ENCODE data around the gene AZI2. TPM values are rescaled to one million over a fixed set of nuclear protein-coding genes. Genes with fewer than 3 reads are reported as not detected.

AZI2 gene
- total and polyA plus RNA-seq, 10 of the 15 experiments (the other 5 are each of a cell fraction or from before 2014, with no cell fraction given), result 19.9 to 91.7 (median 35.5) TPM

- in situ Hi-C loops (cut with MboI), result no loop called here
- POLR2A ChIA-PET, result interaction anchor here (0.6 to 0.7 kb wide), 3 partner anchors 21 to 188 kb away, joined by 3 to 4 read pairs (median 4); no protein-coding TSS in a partner anchor
- Histone ChIP-seq H3K4me1 (ENCODE audit: control insufficient read depth, insufficient read depth, low read length) (no peaks in the 10 kb centered on the region), H3K9ac (ENCODE audit: control insufficient read depth, insufficient read depth, low read length) (no peak overlapping the region), H3K27ac (ENCODE audit: control insufficient read depth, insufficient read depth) (no peak overlapping the region), H3K79me2 (ENCODE audit: control insufficient read depth, insufficient read depth, low read length) (no peaks in the 10 kb centered on the region; the same call in 1 of the 2 replicates), H4K20me1 (ENCODE audit: control insufficient read depth, insufficient read depth) (no peaks in the 10 kb centered on the region), H3K4me2 (ENCODE audit: control insufficient read depth, insufficient read depth) (no peak overlapping the region), H3K9me3 (replicated peaks; ENCODE audit: control insufficient read depth, insufficient read depth, low read length) (peaks cover 11% of the 10 kb centered on the region; the same call in 2 of the 3 replicates), H3K27me3 (replicated peaks in 1 of 2; ENCODE audit: control insufficient read depth in 2 of 2, insufficient read depth in 2 of 2, low read length in 1 of 2) (no peaks in the 10 kb centered on the region), H2AFZ (ENCODE audit: control insufficient read depth, low read depth, low read length) (no peak overlapping the region), H3K36me3 (ENCODE audit: control insufficient read depth in 2 of 2, insufficient read depth in 2 of 2, low read length in 1 of 2) (peaks cover 6 to 11% of the 10 kb centered on the region in 2 experiments; a peak in 3 of 4 replicates), H3K4me3 (no peak overlapping the region)
- no peak for FAIRE-seq
- no peak for ATAC-seq
- SMC1A ChIA-PET (ENCODE audit: uncharacterized antibody, unreplicated experiment), result interaction anchor here (0.6 to 2.8 kb wide), 9 partner anchors 9 to 137 kb away, joined by 3 to 7 read pairs (median 5); no protein-coding TSS in a partner anchor
- RAD21 ChIA-PET (ENCODE audit: unreplicated experiment), result no interaction called here
- CTCF ChIA-PET, result interaction anchor here (0.7 to 1.3 kb wide), 3 partner anchors 52 to 256 kb away, joined by 3 to 6 read pairs (median 4); no protein-coding TSS in a partner anchor
- BruUV-seq (replicated peaks), result no TSS peak
- intact Hi-C loops (cut with micrococcal nuclease; ENCODE audit: unreplicated experiment), result no loop called here
- DNase-seq (ENCODE audit: low read depth, low spot score), result no peak
- TF ChIP-seq SRF (IDR thresholded peaks at IDR 0.05; ENCODE audit: low read depth in 2 of 2, low read length in 2 of 2), result no peak
- TF ChIP-seq CBX5 (IDR thresholded peaks at IDR 0.05; ENCODE audit: low read depth), result 0 out of 2 replicates have a peak, but pooled peaks have one; percentile 53
These were observed 74.8 kb downstream of the AZI2 start for GRCh38 chr3:28273837-28274236.

Other genes with a start within 250 kb of the AZI2 start
- 12.3 and 13.8 TPM in 2 replicates for gene CMC1, start 107.2 kb downstream of the AZI2 start, total RNA-seq (2014; rRNA removed)
- gene CMC1, start 107.2 kb downstream of the AZI2 start, total RNA-seq (2014; rRNA removed; fragmentation: Illumina TruSeq; extraction: Trizol), result 15.9 and 16.2 TPM in 2 replicates
- 22.9 and 27.1 TPM in 2 replicates for gene CMC1, start 107.2 kb downstream of the AZI2 start, total RNA-seq (2021)
- gene CMC1, start 107.2 kb downstream of the AZI2 start, polyA plus RNA-seq (2011; rRNA removed), result 84.3 and 148 TPM in 2 replicates
- 13.0 and 16.3 TPM in 2 replicates for gene CMC1, start 107.2 kb downstream of the AZI2 start, polyA plus RNA-seq (2014; fragmentation: Illumina TruSeq; extraction: Trizol)
- 10 to 100 TPM; 26.9 to 41.2 TPM for gene CMC1, start 107.2 kb downstream of the AZI2 start, polyA plus RNA-seq (2014; fragmentation: Nextera tagmentation; extraction: Ambion mirVana)
- 31.4 and 32.6 TPM in 2 replicates for gene CMC1, start 107.2 kb downstream of the AZI2 start, polyA plus RNA-seq (2014; rRNA removed)
- 100 to 1,000 TPM in 1 of 2 experiments, 10 to 100 TPM in 1; 94.4 to 118 TPM for gene CMC1, start 107.2 kb downstream of the AZI2 start, polyA plus RNA-seq (2016; fragmentation: Nextera tagmentation; extraction: Ambion mirVana)
- gene ZCWPW2, start 103 bp downstream of the AZI2 start, total RNA-seq (2014; rRNA removed), result not detected in 2 replicates
- gene ZCWPW2, start 103 bp downstream of the AZI2 start, total RNA-seq (2014; rRNA removed; fragmentation: Illumina TruSeq; extraction: Trizol), result 0.09 and 0.18 TPM in 2 replicates
- not detected in 2 replicates for gene ZCWPW2, start 103 bp downstream of the AZI2 start, total RNA-seq (2021)
- 0.14 and 0.23 TPM in 2 replicates for gene ZCWPW2, start 103 bp downstream of the AZI2 start, polyA plus RNA-seq (2011; rRNA removed)
- 0.22 TPM in 1 of 2 replicates, not detected in the other for gene ZCWPW2, start 103 bp downstream of the AZI2 start, polyA plus RNA-seq (2014; fragmentation: Illumina TruSeq; extraction: Trizol)
- gene ZCWPW2, start 103 bp downstream of the AZI2 start, polyA plus RNA-seq (2014; fragmentation: Nextera tagmentation; extraction: Ambion mirVana), result under 1 TPM; 0.31 to 0.37 TPM
- not detected in 2 replicates for gene ZCWPW2, start 103 bp downstream of the AZI2 start, polyA plus RNA-seq (2014; rRNA removed)
- gene ZCWPW2, start 103 bp downstream of the AZI2 start, polyA plus RNA-seq (2016; fragmentation: Nextera tagmentation; extraction: Ambion mirVana), result under 1 TPM; 0.09 to 0.38 TPM

Data from GM12878 (cell line).